OCI-LY7 (cell line): ENCODE data around the gene VSIR.

Source experiments
- EZH2phosphoT487 ChIP-seq: fragments of 200-600 bp; sonication (generic); IDR thresholded peaks from 2 replicates; pipeline ENCODE4 v1.6.1; 2018; ENCODE audit warnings: low read depth, borderline replicate concordance, mild to moderate bottlenecking, mixed run types, antibody characterized with exemption, low read length, moderate library complexity, mixed read lengths
- TF ChIP-seq, protein P1 (sequence below): fragments of 200-600 bp; sonication (generic); conservative IDR thresholded peaks from 2 replicates; pipeline ENCODE4 v1.5.1; 2014; ENCODE audit warnings: mild to moderate bottlenecking, antibody characterized with exemption, low read length, moderate library complexity, mixed read lengths

GRCh38 chr10:71717551-71717951 lies 55.8 kb downstream of the VSIR start:
- TF ChIP-seq, protein P1, sequence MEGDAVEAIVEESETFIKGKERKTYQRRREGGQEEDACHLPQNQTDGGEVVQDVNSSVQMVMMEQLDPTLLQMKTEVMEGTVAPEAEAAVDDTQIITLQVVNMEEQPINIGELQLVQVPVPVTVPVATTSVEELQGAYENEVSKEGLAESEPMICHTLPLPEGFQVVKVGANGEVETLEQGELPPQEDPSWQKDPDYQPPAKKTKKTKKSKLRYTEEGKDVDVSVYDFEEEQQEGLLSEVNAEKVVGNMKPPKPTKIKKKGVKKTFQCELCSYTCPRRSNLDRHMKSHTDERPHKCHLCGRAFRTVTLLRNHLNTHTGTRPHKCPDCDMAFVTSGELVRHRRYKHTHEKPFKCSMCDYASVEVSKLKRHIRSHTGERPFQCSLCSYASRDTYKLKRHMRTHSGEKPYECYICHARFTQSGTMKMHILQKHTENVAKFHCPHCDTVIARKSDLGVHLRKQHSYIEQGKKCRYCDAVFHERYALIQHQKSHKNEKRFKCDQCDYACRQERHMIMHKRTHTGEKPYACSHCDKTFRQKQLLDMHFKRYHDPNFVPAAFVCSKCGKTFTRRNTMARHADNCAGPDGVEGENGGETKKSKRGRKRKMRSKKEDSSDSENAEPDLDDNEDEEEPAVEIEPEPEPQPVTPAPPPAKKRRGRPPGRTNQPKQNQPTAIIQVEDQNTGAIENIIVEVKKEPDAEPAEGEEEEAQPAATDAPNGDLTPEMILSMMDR, result no peak
- TF ChIP-seq EZH2phosphoT487, result no peak
